ENCODE measurements around the gene HELZ2.
"Not testable (repeated sequence)": the region's sequence is repeated elsewhere in the genome, so short reads cannot be mapped to it uniquely, and the experiment has no call there.

HELZ2 gene

GRCh38 chr20:63580796-63581461 lies 6.9 kb upstream of the HELZ2 start:
- no peak for DNase-seq (ENCODE audit: low read depth)

GRCh38 chr20:63579017-63579694 lies 5.1 kb upstream of the HELZ2 start:
- DNase-seq (ENCODE audit: low read depth): no peak

DNA sequence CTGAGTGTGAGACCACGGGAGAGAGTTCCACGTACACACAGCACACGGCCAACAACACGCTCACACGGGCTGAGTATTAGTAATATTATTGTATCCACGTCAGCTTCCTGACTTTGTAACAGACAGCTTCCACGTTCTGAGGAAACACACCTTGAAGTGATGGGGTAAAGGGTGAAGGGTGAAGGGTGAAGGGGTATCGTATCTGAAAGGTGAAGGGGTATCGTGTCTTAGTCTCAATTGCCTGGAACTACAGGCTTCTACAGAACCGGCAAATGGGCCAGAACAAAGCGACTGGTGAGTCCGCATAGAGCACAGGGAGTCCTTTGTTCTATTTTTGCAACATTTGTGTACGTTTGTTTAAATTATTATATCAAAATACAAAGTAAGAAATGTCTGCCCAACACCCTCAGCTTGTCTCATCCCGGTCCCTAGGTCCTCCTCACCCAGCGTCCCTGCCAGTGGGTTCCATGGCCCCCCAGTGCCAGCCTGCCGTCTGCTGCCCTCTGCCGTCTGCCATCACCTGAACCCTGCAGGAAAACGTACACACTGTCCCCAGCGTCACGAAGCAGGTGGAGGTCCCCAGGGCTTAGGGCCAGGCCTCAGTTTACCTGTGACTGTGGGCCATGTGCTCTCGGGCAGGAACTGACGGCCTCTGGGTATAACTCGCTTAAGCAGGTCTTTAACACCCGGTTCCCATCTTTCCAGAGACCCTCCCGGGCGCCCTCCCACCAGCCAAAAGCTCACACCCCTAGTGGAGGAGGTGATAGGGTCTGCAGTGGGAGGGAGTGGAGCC lies 4.4 kb upstream of the HELZ2 start:
- DNase-seq (ENCODE audit: low read depth): no peak

DNA sequence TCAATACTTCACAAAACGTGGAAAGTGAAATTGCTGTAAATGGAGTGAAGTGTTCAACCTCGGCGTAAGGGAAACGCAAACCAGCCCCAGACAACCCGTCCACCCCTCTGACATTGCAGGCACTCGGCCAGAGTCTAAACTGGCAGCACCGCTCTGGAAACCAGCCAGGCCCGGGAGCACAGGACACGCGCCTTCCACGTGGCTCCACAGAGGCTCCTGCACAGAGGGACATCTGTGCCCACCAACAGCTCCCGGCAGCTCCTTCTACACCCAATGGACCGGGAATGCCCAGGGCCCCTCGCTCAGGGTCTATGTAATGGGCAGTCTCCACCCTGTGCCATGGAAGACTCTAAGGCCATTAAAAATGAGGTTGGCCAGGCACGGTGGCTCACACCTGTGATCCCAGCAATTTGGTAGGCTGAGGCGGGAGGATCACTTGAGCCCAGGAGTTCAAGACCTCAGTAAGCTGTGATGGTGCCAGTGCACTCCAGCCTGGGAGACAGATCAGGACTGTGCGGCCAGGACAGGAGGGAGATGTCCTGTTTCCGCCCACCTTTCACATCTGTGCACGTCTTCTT lies 3.4 kb upstream of the HELZ2 start:
- no peak for DNase-seq (ENCODE audit: low read depth)

GRCh38 chr20:63576311-63576710 lies 2.3 kb upstream of the HELZ2 start:
- no peak for DNase-seq (ENCODE audit: low read depth)

DNA sequence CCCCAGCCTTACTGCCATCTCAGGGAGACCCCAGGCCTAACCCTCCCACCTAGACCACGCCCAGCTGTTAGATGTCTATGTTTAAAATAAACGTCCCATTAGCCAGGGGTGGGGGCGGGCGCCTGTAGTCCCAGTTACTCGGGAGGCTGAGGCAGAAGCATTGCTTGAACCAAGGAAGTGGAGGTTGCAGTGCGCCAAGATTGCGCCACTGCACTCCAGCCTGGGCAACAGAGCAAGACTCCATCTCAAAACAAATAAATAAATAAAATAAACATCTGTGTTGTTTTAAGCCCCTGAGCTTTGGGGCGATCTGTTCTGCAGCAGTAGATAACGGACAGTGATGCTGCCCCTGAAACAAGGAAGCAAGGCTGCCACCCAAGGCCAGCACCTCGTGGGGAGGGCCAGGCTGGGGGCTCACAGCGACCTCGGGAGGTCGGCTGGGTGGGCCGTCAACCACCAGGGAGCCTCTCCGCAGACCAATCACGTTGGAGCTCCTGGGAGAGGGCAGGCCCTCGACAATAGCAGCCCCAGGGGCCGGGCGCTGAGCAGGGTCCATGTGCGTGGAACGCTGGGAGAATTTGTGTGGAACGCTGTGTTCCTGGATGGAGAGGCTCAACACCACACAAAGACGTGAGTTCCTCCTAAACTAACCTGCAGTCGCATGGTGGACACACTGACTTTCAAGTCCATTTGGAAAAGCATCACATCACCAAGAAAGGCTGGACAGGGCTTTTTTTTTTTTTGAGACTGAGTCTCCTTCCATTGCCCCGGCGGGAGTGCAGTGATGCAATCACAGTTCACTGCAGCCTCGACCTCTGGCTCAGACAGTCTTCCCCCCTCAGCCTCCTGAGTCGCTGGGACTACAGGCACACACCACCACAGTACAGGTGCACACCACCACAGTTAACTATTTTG lies 1.0 kb upstream of the HELZ2 start:
- DNase-seq (ENCODE audit: low read depth): no peak

GRCh38 chr20:63573647-63574131 lies 350 bp downstream of the HELZ2 start:
- DNase-seq (ENCODE audit: low read depth): no peak

- DNase-seq (ENCODE audit: low read depth): no peak
Measured at GRCh38 chr20:63572788-63573646, 1.0 kb downstream of the HELZ2 start.

- no peak for DNase-seq (ENCODE audit: low read depth)
Measured at GRCh38 chr20:63572071-63572787, 1.8 kb downstream of the HELZ2 start.

GRCh38 chr20:63571087-63571478 lies 3.0 kb downstream of the HELZ2 start:
- not testable (repeated sequence) for DNase-seq (ENCODE audit: low read depth)

GRCh38 chr20:63570281-63571086 lies 3.6 kb downstream of the HELZ2 start:
- DNase-seq (ENCODE audit: low read depth): no peak

DNA sequence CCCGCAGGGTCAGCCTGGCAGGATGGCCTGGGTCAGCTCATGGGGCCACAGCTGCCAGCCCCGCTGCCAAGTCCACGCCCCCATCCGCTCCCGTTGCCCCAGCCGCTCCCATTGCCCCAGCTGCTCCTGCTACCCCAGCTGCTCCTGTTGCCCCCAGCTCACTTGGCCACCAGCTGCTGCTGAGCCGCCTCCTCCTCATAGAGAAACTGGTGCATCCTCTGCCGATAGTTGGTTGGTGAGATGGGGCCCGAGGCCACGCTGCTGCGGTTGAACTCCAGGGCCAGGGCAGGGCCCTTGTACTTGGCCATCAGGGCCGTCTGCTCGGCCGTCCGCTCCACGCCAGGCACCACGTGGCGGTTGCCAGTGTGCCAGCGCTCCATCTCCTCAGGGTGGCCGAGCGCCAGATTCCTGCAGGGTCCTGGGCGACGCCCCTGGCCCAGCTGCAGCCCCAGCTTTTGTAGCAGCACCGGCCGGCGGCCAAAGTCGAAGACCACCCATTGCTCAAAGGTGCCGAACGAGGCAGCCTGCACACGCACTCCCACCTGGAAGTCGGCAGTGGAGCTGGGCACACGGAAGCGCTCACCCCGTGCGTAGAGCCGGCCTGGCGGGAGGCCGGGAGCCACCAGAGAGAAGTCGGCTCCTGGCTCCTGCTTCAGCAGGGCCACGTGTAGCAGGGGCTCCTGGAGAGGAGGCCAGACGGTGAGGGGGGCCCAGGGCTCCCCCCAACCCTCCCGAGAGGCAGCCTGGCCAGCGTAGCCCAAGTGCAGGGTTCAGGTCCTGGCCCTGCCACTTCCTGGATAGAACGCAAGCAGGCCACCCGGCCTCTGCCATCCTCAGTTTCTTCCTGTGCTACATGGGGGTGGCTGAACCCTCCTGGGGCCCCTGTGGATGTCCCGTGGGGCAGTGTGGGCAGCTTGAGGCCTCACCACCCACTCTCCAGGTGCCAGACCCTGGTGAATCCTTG lies 4.8 kb downstream of the HELZ2 start:
- no peak for DNase-seq (ENCODE audit: low read depth)

GRCh38 chr20:63568170-63568981 lies 5.7 kb downstream of the HELZ2 start:
- no peak for DNase-seq (ENCODE audit: low read depth)

DNA sequence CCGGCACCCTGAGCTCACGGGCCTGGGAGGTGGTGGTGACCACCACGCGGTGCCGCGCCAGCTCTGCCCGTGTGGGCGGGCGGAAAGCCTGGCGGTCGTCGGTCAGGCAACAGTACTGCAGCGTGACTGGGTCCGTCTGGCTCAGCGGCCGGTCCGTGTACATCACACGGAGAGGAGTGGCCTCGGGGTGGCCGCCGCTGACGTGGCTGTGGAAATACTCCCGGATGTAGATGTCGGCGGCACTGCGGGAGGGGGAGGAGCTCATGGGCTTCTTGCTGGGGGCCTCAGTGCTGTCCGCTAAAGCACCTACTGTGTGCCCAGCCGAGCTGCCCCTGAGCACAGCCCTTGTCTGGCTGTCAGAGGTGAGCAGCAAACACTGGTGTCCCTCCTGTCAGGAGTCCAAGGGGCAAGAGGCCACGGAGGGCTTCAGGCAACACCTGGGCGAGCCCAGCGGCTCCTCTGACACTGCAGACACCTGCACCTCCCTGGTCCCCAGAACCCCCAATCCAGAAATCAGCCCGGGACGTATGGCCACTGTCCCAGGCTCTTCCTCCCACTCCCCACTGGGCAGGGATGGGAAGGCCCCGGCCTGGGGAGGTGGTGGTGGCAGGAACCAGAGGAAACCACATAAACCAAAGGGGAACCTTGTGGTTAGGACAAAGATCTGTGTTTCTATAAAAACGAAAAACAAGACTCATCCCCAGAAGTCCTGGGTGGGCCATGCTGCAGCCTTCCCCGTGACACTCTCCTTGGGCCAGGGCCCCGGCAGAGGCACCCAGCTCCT lies 6.5 kb downstream of the HELZ2 start:
- DNase-seq (ENCODE audit: low read depth): no peak

- no peak for DNase-seq (ENCODE audit: low read depth)
Measured at GRCh38 chr20:63567136-63567385, 7.0 kb downstream of the HELZ2 start.

GRCh38 chr20:63566395-63567135 lies 7.5 kb downstream of the HELZ2 start:
- DNase-seq (ENCODE audit: low read depth): no peak

Measured in HS-5 (cell line).